K562 (cell line): ENCODE data around the gene B3GALT6. TPM values are rescaled to one million over a fixed set of nuclear protein-coding genes. Genes with fewer than 3 reads are reported as not detected.

ENCODE experiments used
- ATAC-seq: fragments of 200-7000 bp; cut with Tn5 transposase; 3 replicates; pipeline ENCODE4 v1.9.1; 2020; ENCODE audit warnings: moderate library complexity
- BruUV-seq: library from RNA; stranded (reverse); fragments of 400-500 nt; replicated peaks from 2 replicates; lab custom pipeline; 2021; lab: Mats Ljungman, UMichigan
- CTCF ChIA-PET: fragments of 300-600 bp; formaldehyde crosslinking; extraction: SDS; loops from one replicate; lab custom pipeline; 2021; ENCODE audit warnings: low intra/inter-chr PET ratio; lab: Yijun Ruan, JAX
- POLR2A ChIA-PET: fragments of 300-600, 350-650 bp; sonication (Branson Sonifier 250); formaldehyde crosslinking; extraction: SDS; loops from one replicate; lab custom pipeline; 2021; ENCODE audit warnings: antibody characterized with exemption, inconsistent platforms; lab: Yijun Ruan, JAX
- DNase-seq, 4 experiments: peaks; one replicate each; pipeline versions ENCODE4 v3.0.0 to v3.0.0-alpha.2; 2011 to 2018; ENCODE audit warnings: low spot score in 3 of 4, mixed read lengths in 3 of 4; ENCODE audit errors: extremely low read depth in 1 of 4
- FAIRE-seq: peaks from 2 replicates; lab custom pipeline; 2011; peaks lifted over from hg19 to GRCh38; lab: Jason Lieb, UNC
- H2AFZ ChIP-seq: 2 replicates; pipeline ENCODE4 v1.6.0; 2011; ENCODE audit warnings: low read depth, low read length, control low read depth, inconsistent platforms
- H3K27ac ChIP-seq: fragments of 200-600 bp; 3 replicates; pipeline ENCODE4 v1.8.0; 2011; ENCODE audit warnings: low read depth, mild to moderate bottlenecking, control low read depth, inconsistent platforms, low read length, moderate library complexity, mixed read lengths; ENCODE audit errors: extremely low read depth
- H3K27me3 ChIP-seq, 2 experiments: fragments of 300-600 bp in 1 of 2; 2 replicates in 1 of 2; 3 replicates in 1 of 2; pipeline versions ENCODE4 v1.6.0 to v1.8.0; 2011; ENCODE audit warnings: inconsistent platforms in 2 of 2, low read length in 2 of 2, mild to moderate bottlenecking in 1 of 2, mixed read lengths in 1 of 2, moderate library complexity in 1 of 2; ENCODE audit not compliant: control insufficient read depth in 2 of 2, insufficient read depth in 2 of 2
- H3K36me3 ChIP-seq: fragments of 300-600 bp; 3 replicates; pipeline ENCODE4 v1.8.0; 2011; ENCODE audit warnings: mild to moderate bottlenecking, low read length, inconsistent platforms; ENCODE audit not compliant: control insufficient read depth, insufficient read depth
- H3K4me1 ChIP-seq, 2 experiments: fragments of 200-600 bp in 1 of 2; replicated peaks in 1 of 2; 2 replicates in 1 of 2; 3 replicates in 1 of 2; pipeline versions ENCODE4 v1.5.1 to v1.8.0; 2011; ENCODE audit warnings: inconsistent platforms in 2 of 2, low read length in 2 of 2, mild to moderate bottlenecking in 1 of 2, mixed read lengths in 1 of 2, moderate library complexity in 1 of 2; ENCODE audit not compliant: control insufficient read depth in 2 of 2, insufficient read depth in 2 of 2
- H3K4me2 ChIP-seq: 2 replicates; pipeline ENCODE4 v1.6.1; 2011; ENCODE audit warnings: low read length, control low read depth, inconsistent platforms, mixed read lengths; ENCODE audit not compliant: insufficient read depth
- H3K4me3 ChIP-seq: fragments of 200-600 bp; sonication (generic), shearing (Covaris generic); 2 replicates; pipeline ENCODE4 v1.5.1; 2016; ENCODE audit warnings: control low read depth, inconsistent platforms
- H3K79me2 ChIP-seq: fragments of 200-600 bp; 3 replicates; pipeline ENCODE4 v1.8.0; 2011; ENCODE audit warnings: low read length, inconsistent platforms; ENCODE audit not compliant: control insufficient read depth, insufficient read depth
- H3K9ac ChIP-seq, 2 experiments: 2 replicates each; pipeline versions ENCODE4 v1.6.0 to v1.6.1; 2011; ENCODE audit warnings: low read depth in 2 of 2, low read length in 2 of 2, control low read depth in 1 of 2, inconsistent platforms in 1 of 2, mild to moderate bottlenecking in 1 of 2, mixed read lengths in 1 of 2; ENCODE audit not compliant: insufficient read depth in 1 of 2
- H3K9me1 ChIP-seq: one replicate; pipeline ENCODE4 v1.6.0; 2011; ENCODE audit warnings: inconsistent platforms, mild to moderate bottlenecking, low read length, moderate library complexity; ENCODE audit not compliant: control insufficient read depth, insufficient read depth
- H3K9me3 ChIP-seq: replicated peaks from 2 replicates; pipeline ENCODE4 v1.5.1; 2011; ENCODE audit warnings: low read depth, low read length, inconsistent platforms; ENCODE audit not compliant: control insufficient read depth, insufficient read depth
- H4K20me1 ChIP-seq: replicated peaks from 2 replicates; pipeline ENCODE4 v1.6.1; 2011; ENCODE audit warnings: low read length, inconsistent platforms, mixed read lengths; ENCODE audit not compliant: control insufficient read depth, insufficient read depth
- ARNT ChIP-seq, 2 experiments: fragments of 450-650 bp; IDR thresholded peaks; 2 replicates each; pipeline ENCODE4 v1.6.1; 2016; ENCODE audit warnings: mild to moderate bottlenecking in 1 of 2
- POLR2AphosphoS5 ChIP-seq: IDR thresholded peaks from 2 replicates; pipeline ENCODE4 v1.6.1; 2011; ENCODE audit warnings: mild to moderate bottlenecking, low read depth, low read length, moderate library complexity; ENCODE audit not compliant: control insufficient read depth, insufficient read depth
- POLR2G ChIP-seq: fragments of 200-400 bp; formaldehyde crosslinking; IDR thresholded peaks from 2 replicates; pipeline ENCODE4 v1.6.1; 2017; ENCODE audit warnings: low read depth, mild to moderate bottlenecking, antibody characterized with exemption, low read length, moderate library complexity
- ZNF121 ChIP-seq: sonication (generic); formaldehyde crosslinking; conservative IDR thresholded peaks from 2 replicates; pipeline ENCODE4 v1.8.0; 2022; ENCODE audit warnings: missing genetic modification reagents
- ZNF76 ChIP-seq: fragments of 250-450 bp; sonication (Bioruptor Pico); IDR thresholded peaks from 2 replicates; pipeline ENCODE4 v1.4.0; 2020; ENCODE audit warnings: mild to moderate bottlenecking, moderate library complexity, borderline replicate concordance
- WGBS: fragments of 100-300 bp; shearing (Covaris generic); methylation state at CpG from one replicate; pipeline ENCODE4 v1.1.6; 2016; ENCODE audit warnings: low coverage, mixed read lengths; ENCODE audit not compliant: insufficient coverage; ENCODE audit errors: missing lambda C conversion rate; 5-methylcytosine and 5-hydroxymethylcytosine counted together
- in situ Hi-C: fragments of 300-500 bp; cut with MboI; formaldehyde crosslinking; loops from 4 replicates; pipeline ENCODE4 v1.15.0; 2018; ENCODE audit warnings: inconsistent platforms, mixed read lengths
- intact Hi-C: fragments of 100-400 bp; cut with micrococcal nuclease; formaldehyde crosslinking; loops from 2 replicates; pipeline ENCODE4 v1.14.2; 2022
- polyA plus RNA-seq, 8 experiments: library from polyadenylated mRNA; depleted of rRNA in 4 of 8; stranded (reverse) in 5 of 8; unstranded in 3 of 8; fragments of >200 nt; fragmentation: Nextera tagmentation in 2 of 8; fragmentation: Illumina TruSeq in 1 of 8; extraction: Ambion mirVana in 2 of 8; extraction: Trizol in 1 of 8; gene quantifications; 2 replicates each; pipeline versions ENCODE4 v1.2.1 to v1.2.3, GENCODE V29; 2011 to 2014; ENCODE audit warnings: inconsistent platforms in 1 of 8, missing spikeins in 1 of 8
- total RNA-seq, 7 experiments: library from RNA; depleted of rRNA in 6 of 7; stranded (reverse); fragments of >200 nt in 6 of 7; fragmentation: Illumina TruSeq in 2 of 7; extraction: Trizol in 2 of 7; gene quantifications; 2 replicates each; pipeline versions ENCODE4 v1.2.1 to v1.2.3, GENCODE V29; 2011 to 2021; ENCODE audit warnings: low replicate concordance in 1 of 7
- TF ChIP-seq, protein P1 (sequence below), 3 experiments: fragments of 200-800 bp in 1 of 3; fragments of 250-450 bp in 1 of 3; fragments of 450-650 bp in 1 of 3; sonication (Bioruptor Pico) in 1 of 3; sonication (Bioruptor generic) in 1 of 3; formaldehyde crosslinking in 1 of 3; IDR thresholded peaks; 2 replicates each; pipeline versions ENCODE4 v1.6.1 to v1.8.0; 2016 to 2022; ENCODE audit warnings: mild to moderate bottlenecking in 2 of 3, missing genetic modification characterization in 2 of 3, missing compliant biosample characterization in 1 of 3, moderate library complexity in 1 of 3
- TF ChIP-seq, protein P2 (sequence below): fragments of 250-450 bp; sonication (Bioruptor Pico); IDR thresholded peaks from 2 replicates; pipeline ENCODE4 v1.5.0; 2021

Gene B3GALT6
- total and polyA plus RNA-seq, 9 of the 15 experiments (the other 6 are each of a cell fraction or from before 2014, with no cell fraction given): 0.68 to 29.8 (median 9.9) TPM

DNA sequence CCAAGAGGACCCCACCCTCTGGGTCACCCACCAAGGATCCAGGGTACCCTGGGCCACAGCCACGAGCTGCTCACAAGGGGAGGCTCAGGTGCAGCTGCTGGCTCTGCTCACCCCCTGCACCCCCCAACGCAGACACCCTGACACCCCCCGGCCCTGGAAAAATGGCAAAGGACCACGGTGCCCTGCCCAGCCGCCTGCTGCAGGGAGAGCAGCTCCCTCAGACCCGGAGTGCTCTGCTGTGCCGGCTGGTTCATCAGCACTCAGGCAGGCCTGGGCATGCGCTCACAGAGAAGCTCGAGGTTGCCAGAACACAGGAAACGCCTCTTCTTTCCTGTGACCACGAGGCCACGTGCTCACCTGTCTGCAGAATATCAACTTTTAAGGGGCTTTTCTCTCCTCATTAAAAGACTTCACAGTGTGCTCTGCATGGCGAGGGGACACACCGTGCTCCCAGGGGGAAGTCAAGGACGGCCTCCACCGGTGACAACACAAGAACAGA, 18.8 kb downstream of the B3GALT6 start (continued):
- TF ChIP-seq ZNF76 (CRISPR knock-in tag): no peak
- TF ChIP-seq, protein P1, sequence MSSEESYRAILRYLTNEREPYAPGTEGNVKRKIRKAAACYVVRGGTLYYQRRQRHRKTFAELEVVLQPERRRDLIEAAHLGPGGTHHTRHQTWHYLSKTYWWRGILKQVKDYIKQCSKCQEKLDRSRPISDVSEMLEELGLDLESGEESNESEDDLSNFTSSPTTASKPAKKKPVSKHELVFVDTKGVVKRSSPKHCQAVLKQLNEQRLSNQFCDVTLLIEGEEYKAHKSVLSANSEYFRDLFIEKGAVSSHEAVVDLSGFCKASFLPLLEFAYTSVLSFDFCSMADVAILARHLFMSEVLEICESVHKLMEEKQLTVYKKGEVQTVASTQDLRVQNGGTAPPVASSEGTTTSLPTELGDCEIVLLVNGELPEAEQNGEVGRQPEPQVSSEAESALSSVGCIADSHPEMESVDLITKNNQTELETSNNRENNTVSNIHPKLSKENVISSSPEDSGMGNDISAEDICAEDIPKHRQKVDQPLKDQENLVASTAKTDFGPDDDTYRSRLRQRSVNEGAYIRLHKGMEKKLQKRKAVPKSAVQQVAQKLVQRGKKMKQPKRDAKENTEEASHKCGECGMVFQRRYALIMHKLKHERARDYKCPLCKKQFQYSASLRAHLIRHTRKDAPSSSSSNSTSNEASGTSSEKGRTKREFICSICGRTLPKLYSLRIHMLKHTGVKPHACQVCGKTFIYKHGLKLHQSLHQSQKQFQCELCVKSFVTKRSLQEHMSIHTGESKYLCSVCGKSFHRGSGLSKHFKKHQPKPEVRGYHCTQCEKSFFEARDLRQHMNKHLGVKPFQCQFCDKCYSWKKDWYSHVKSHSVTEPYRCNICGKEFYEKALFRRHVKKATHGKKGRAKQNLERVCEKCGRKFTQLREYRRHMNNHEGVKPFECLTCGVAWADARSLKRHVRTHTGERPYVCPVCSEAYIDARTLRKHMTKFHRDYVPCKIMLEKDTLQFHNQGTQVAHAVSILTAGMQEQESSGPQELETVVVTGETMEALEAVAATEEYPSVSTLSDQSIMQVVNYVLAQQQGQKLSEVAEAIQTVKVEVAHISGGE (CRISPR knock-in tag; IDR thresholded peaks at IDR 0.05): no peak
- TF ChIP-seq, protein P2, sequence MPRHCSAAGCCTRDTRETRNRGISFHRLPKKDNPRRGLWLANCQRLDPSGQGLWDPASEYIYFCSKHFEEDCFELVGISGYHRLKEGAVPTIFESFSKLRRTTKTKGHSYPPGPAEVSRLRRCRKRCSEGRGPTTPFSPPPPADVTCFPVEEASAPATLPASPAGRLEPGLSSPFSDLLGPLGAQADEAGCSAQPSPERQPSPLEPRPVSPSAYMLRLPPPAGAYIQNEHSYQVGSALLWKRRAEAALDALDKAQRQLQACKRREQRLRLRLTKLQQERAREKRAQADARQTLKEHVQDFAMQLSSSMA (CRISPR knock-in tag): no peak
- TF ChIP-seq POLR2G: peak; percentile 60; the same call in 1 of the 2 replicates

DNA sequence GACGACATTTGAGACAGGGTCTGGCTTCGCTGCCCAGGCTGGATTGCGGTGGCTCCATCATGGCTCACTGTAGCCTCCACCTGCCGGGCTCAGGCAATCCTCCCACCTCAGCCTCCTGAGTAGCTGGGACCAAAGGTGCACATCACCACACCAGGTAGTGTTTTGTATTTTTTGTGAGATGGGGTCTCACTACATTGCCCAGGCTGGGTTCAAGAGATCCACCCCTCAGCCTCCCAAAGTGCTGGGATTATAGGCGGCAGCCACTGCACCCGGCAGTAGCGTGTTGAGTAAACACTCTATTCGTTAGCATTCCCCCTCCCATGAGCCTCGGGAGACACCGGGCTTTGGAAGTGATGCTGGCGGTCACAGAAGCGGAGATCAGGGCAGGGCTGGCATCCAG, 21.3 kb downstream of the B3GALT6 start:
- H3K9ac ChIP-seq: no peak overlapping the region
- ATAC-seq: no peak
- H3K79me2 ChIP-seq: no peaks in the 10 kb centered on the region
- TF ChIP-seq POLR2AphosphoS5 (0 out of 2 replicates have a peak, but pooled peaks have one; percentile 4), ARNT (IDR thresholded peaks at IDR 0.05) (no peak), ZNF121 (peak; percentile 99)
- TF ChIP-seq, all 486 proteins: peak for 2
- FAIRE-seq (no peak), DNase-seq (no peak)
- H3K4me2 ChIP-seq: no peak overlapping the region
- H3K36me3 ChIP-seq: peaks cover 60% of the 10 kb centered on the region; the same call in 2 of the 3 replicates
- ChIA-PET POLR2A (no interaction called here), CTCF (no interaction called here)
- 94% methylated on average over 12 of the region's 12 CpGs for WGBS
- no peak overlapping the region for H3K4me3 ChIP-seq
- in situ Hi-C loops (no loop called here), intact Hi-C loops (loop anchor here (5.0 kb wide), 1 partner anchor 131 kb away; no protein-coding TSS in a partner anchor)
- H3K27ac ChIP-seq: no peak overlapping the region
- H3K4me1 ChIP-seq: peaks cover 0 to 41% of the 10 kb centered on the region in 2 experiments; a peak in 3 of 5 replicates
- no peaks in the 10 kb centered on the region for H4K20me1 ChIP-seq
- no peaks in the 10 kb centered on the region for H3K9me3 ChIP-seq
- H2AFZ ChIP-seq: no peak overlapping the region
- H3K27me3 ChIP-seq: no peaks in the 10 kb centered on the region
- BruUV-seq: no TSS peak
- H3K9me1 ChIP-seq: no peaks in the 10 kb centered on the region
